Neutrophil (primary cell): ENCODE data around the gene KRIT1.

Experiments
- H3K27ac ChIP-seq: fragments of 200-600 bp; sonication (generic); 2 replicates; pipeline ENCODE4 v1.5.1; 2016; ENCODE audit warnings: mild to moderate bottlenecking, moderate library complexity
- H3K27me3 ChIP-seq: fragments of 200-600 bp; sonication (generic); 2 replicates; pipeline ENCODE4 v1.6.0; 2016; ENCODE audit warnings: mild to moderate bottlenecking
- H3K36me3 ChIP-seq: fragments of 200-600 bp; sonication (generic); 2 replicates; pipeline ENCODE4 v1.5.1; 2017
- H3K4me1 ChIP-seq, 2 experiments: fragments of 200-600 bp in 1 of 2; sonication (generic) in 1 of 2; 1 replicate in 1 of 2; 2 replicates in 1 of 2; pipeline versions ENCODE4 v1.5.1 to v1.6.1; 2013 to 2016; ENCODE audit warnings: low read depth in 1 of 2, low read length in 1 of 2, mild to moderate bottlenecking in 1 of 2, moderate library complexity in 1 of 2; ENCODE audit not compliant: control insufficient read depth in 1 of 2, insufficient read depth in 1 of 2
- H3K4me3 ChIP-seq, 2 experiments: fragments of 200-600 bp in 1 of 2; sonication (generic) in 1 of 2; 1 replicate in 1 of 2; 2 replicates in 1 of 2; pipeline ENCODE4 v1.5.1; 2013 to 2016; ENCODE audit warnings: low read depth in 1 of 2, low read length in 1 of 2, mild to moderate bottlenecking in 1 of 2, moderate library complexity in 1 of 2
- H3K9me3 ChIP-seq: fragments of 200-600 bp; sonication (generic); 2 replicates; pipeline ENCODE4 v1.5.1; 2016
- CTCF ChIP-seq: fragments of 200-600 bp; sonication (generic); IDR thresholded peaks from 2 replicates; pipeline ENCODE4 v1.5.1; 2016; ENCODE audit warnings: antibody characterized with exemption

The KRIT1 gene

GRCh38 chr7:92275327-92275726 is 29.6 kb upstream of the KRIT1 start:
- no peak overlapping the region for H3K27ac ChIP-seq
- H3K4me1 ChIP-seq: no peaks in the 10 kb centered on the region
- no peaks in the 10 kb centered on the region for H3K27me3 ChIP-seq
- H3K36me3 ChIP-seq: no peaks in the 10 kb centered on the region
- H3K9me3 ChIP-seq: no peaks in the 10 kb centered on the region
- TF ChIP-seq CTCF: no peak
- H3K4me3 ChIP-seq: no peak overlapping the region

- H3K9me3 ChIP-seq: no peaks in the 10 kb centered on the region
- no peaks in the 10 kb centered on the region for H3K36me3 ChIP-seq
- no peaks in the 10 kb centered on the region for H3K4me1 ChIP-seq
- no peak overlapping the region for H3K27ac ChIP-seq
- TF ChIP-seq CTCF: no peak
- H3K4me3 ChIP-seq: no peak overlapping the region
- H3K27me3 ChIP-seq: no peaks in the 10 kb centered on the region
Measured at GRCh38 chr7:92268921-92269320, 23.2 kb upstream of the KRIT1 start.

DNA sequence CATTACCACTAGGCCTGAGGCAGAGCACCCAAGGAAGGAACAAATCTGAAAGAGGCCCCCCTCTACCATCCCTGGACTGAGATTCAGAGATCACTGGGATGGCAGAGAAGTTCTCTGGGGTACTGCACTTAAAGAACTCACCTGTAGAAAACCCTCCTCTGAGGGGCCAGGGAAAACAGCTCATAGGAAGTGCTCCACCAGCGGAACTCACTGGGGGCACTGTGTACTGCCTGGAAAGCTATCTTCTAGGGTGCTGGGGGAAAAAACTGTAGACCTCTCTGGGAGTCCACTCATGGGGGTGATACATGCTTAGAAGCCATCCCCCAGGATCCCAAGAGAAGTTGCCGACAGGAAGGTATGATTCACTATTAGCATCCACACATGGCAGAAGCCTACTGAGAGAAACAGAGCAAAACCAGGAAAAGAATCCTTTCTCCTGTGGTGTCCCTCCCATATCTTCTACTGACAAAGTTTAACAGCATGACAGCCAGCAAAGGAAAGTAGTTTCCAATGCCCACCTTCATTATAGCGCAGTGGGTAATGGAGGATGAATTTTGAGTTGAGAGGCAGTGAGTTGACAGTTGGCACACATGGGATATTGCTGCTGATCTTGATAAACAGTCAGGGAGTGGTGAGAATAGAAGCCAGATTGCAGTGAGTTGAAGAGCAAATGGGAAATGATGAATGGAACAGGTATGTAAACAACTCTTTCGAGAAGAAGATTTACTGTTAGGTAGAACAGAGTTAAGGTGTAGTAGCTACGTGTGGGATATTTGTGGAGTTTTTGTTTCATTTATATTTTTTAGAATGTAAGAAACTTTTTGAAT is 20.9 kb upstream of the KRIT1 start:
- no peaks in the 10 kb centered on the region for H3K36me3 ChIP-seq
- H3K9me3 ChIP-seq: no peaks in the 10 kb centered on the region
- H3K27ac ChIP-seq: no peak overlapping the region
- no peak for TF ChIP-seq CTCF
- no peaks in the 10 kb centered on the region for H3K27me3 ChIP-seq
- no peaks in the 10 kb centered on the region for H3K4me1 ChIP-seq
- no peak overlapping the region for H3K4me3 ChIP-seq

GRCh38 chr7:92260248-92260781 is 14.6 kb upstream of the KRIT1 start:
- Histone ChIP-seq H3K4me1 (no peaks in the 10 kb centered on the region), H3K9me3 (no peaks in the 10 kb centered on the region), H3K4me3 (no peak overlapping the region), H3K27me3 (no peaks in the 10 kb centered on the region), H3K36me3 (no peaks in the 10 kb centered on the region), H3K27ac (no peak overlapping the region)
- TF ChIP-seq CTCF: no peak

GRCh38 chr7:92259610-92260247 is 14.0 kb upstream of the KRIT1 start:
- H3K27me3 ChIP-seq: no peaks in the 10 kb centered on the region
- H3K27ac ChIP-seq: no peak overlapping the region
- no peak overlapping the region for H3K4me3 ChIP-seq
- H3K9me3 ChIP-seq: no peaks in the 10 kb centered on the region
- no peak for TF ChIP-seq CTCF
- H3K4me1 ChIP-seq: no peaks in the 10 kb centered on the region
- H3K36me3 ChIP-seq: no peaks in the 10 kb centered on the region
